Ishikawa (cell line): Measurements from ENCODE around the gene MCOLN3.

ENCODE experiments used
- EGR1 ChIP-seq: IDR thresholded peaks from 2 replicates; pipeline ENCODE4 v1.6.1; 2012
- TF ChIP-seq, protein P1 (sequence below): IDR thresholded peaks from 2 replicates; pipeline ENCODE4 v1.6.1; 2012; ENCODE audit warnings: low read depth, mild to moderate bottlenecking

DNA sequence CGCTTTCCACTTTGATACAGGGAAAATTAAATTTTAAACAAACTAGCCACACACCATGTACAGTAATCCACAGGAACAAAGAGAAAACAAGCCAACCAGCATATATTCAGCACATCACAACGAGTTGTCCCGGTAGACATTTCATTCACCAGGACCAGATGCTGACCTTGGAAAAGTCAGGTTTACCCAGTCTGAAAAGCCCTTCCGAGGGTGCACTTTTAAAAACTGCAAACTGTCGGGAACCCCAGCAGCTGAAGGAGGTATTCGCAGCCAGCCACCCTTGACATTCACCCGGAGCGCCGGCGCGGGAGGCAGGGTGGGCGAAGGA, 1.2 kb downstream of the MCOLN3 start:
- TF ChIP-seq EGR1 = no peak
- TF ChIP-seq, protein P1, sequence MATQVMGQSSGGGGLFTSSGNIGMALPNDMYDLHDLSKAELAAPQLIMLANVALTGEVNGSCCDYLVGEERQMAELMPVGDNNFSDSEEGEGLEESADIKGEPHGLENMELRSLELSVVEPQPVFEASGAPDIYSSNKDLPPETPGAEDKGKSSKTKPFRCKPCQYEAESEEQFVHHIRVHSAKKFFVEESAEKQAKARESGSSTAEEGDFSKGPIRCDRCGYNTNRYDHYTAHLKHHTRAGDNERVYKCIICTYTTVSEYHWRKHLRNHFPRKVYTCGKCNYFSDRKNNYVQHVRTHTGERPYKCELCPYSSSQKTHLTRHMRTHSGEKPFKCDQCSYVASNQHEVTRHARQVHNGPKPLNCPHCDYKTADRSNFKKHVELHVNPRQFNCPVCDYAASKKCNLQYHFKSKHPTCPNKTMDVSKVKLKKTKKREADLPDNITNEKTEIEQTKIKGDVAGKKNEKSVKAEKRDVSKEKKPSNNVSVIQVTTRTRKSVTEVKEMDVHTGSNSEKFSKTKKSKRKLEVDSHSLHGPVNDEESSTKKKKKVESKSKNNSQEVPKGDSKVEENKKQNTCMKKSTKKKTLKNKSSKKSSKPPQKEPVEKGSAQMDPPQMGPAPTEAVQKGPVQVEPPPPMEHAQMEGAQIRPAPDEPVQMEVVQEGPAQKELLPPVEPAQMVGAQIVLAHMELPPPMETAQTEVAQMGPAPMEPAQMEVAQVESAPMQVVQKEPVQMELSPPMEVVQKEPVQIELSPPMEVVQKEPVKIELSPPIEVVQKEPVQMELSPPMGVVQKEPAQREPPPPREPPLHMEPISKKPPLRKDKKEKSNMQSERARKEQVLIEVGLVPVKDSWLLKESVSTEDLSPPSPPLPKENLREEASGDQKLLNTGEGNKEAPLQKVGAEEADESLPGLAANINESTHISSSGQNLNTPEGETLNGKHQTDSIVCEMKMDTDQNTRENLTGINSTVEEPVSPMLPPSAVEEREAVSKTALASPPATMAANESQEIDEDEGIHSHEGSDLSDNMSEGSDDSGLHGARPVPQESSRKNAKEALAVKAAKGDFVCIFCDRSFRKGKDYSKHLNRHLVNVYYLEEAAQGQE = no peak
